Measurements from ENCODE around the gene TTC7B.

Gene TTC7B

GRCh38 chr14:90692061-90692460 is 124.2 kb downstream of the TTC7B start:
- no peak for TF ChIP-seq CTCF (conservative IDR thresholded peaks at IDR 0.05)
- no peak overlapping the region for H3K27ac ChIP-seq

- H3K27ac ChIP-seq = no peak overlapping the region
- no peak for TF ChIP-seq CTCF (conservative IDR thresholded peaks at IDR 0.05)
These were observed 124.6 kb downstream of the TTC7B start for GRCh38 chr14:90691627-90692026.

GRCh38 chr14:90687680-90688079 is 128.6 kb downstream of the TTC7B start:
- no peak for TF ChIP-seq CTCF (conservative IDR thresholded peaks at IDR 0.05)
- no peak overlapping the region for H3K27ac ChIP-seq

- no peak for TF ChIP-seq CTCF (conservative IDR thresholded peaks at IDR 0.05)
- no peak overlapping the region for H3K27ac ChIP-seq
These were observed 133.6 kb downstream of the TTC7B start for GRCh38 chr14:90682615-90683014.

- no peak overlapping the region for H3K27ac ChIP-seq
- no peak for TF ChIP-seq CTCF (conservative IDR thresholded peaks at IDR 0.05)
These were observed 134.3 kb downstream of the TTC7B start for GRCh38 chr14:90681929-90682328.

- TF ChIP-seq CTCF (conservative IDR thresholded peaks at IDR 0.05) = no peak
- H3K27ac ChIP-seq = no peak overlapping the region
These were observed 137.3 kb downstream of the TTC7B start for GRCh38 chr14:90678846-90679362.

GRCh38 chr14:90678420-90678819 is 137.8 kb downstream of the TTC7B start:
- no peak overlapping the region for H3K27ac ChIP-seq
- no peak for TF ChIP-seq CTCF (conservative IDR thresholded peaks at IDR 0.05)
